Panc1 (cell line): ENCODE data around the gene ELMO1. TPM values are rescaled to one million over a fixed set of nuclear protein-coding genes. Genes with fewer than 3 reads are reported as not detected.

ENCODE experiments used
- ATAC-seq: fragments of 200-7000 bp; cut with Tn5 transposase; 2 replicates; pipeline ENCODE4 v1.9.1; 2020; ENCODE audit warnings: mild to moderate bottlenecking, moderate library complexity
- BruUV-seq: library from RNA; stranded (reverse); fragments of 400-500 nt; replicated peaks from 2 replicates; lab custom pipeline; 2021; lab: Mats Ljungman, UMichigan
- CTCF ChIA-PET: fragments of 300-600 bp; sonication (Branson Sonifier 250); formaldehyde crosslinking; loops from one replicate; lab custom pipeline; 2022; ENCODE audit warnings: antibody characterized with exemption; lab: Charles Lee
- POLR2A ChIA-PET: fragments of 300-600 bp; sonication (Branson Sonifier 250); formaldehyde crosslinking; loops from one replicate; lab custom pipeline; 2022; ENCODE audit warnings: antibody characterized with exemption; lab: Charles Lee
- DNase-seq: peaks from one replicate; pipeline ENCODE4 v3.0.0-alpha.2; 2010; ENCODE audit warnings: low read depth, low spot score
- H3K27ac ChIP-seq: 2 replicates; pipeline ENCODE4 v1.5.1; 2011; ENCODE audit warnings: mild to moderate bottlenecking, low read length, inconsistent platforms
- H3K27me3 ChIP-seq: fragments of 200-500 bp; sonication (Bioruptor generic); 2 replicates; pipeline ENCODE4 v1.6.0; 2014; ENCODE audit warnings: low read length, inconsistent platforms; ENCODE audit not compliant: control insufficient read depth, insufficient read depth
- H3K36me3 ChIP-seq: fragments of 200-500 bp; sonication (Bioruptor generic); 2 replicates; pipeline ENCODE4 v1.5.1; 2014; ENCODE audit warnings: inconsistent platforms, mild to moderate bottlenecking, low read length, moderate library complexity; ENCODE audit not compliant: control insufficient read depth, insufficient read depth
- H3K4me1 ChIP-seq: 2 replicates; pipeline ENCODE4 v1.5.1; 2011; ENCODE audit warnings: inconsistent platforms, mild to moderate bottlenecking, low read length, moderate library complexity; ENCODE audit not compliant: control insufficient read depth, insufficient read depth
- H3K4me3 ChIP-seq, 2 experiments: 2 replicates each; pipeline ENCODE4 v1.5.1; 2011 to 2012; ENCODE audit warnings: low read depth in 2 of 2, low read length in 2 of 2, mild to moderate bottlenecking in 2 of 2, inconsistent platforms in 1 of 2, moderate library complexity in 1 of 2
- H3K9me3 ChIP-seq: fragments of 200-500 bp; sonication (Bioruptor generic); 2 replicates; pipeline ENCODE4 v1.5.1; 2014; ENCODE audit warnings: low read depth, mild to moderate bottlenecking, inconsistent platforms, low read length, moderate library complexity; ENCODE audit not compliant: control insufficient read depth, insufficient read depth
- POLR2AphosphoS5 ChIP-seq: IDR thresholded peaks from 2 replicates; pipeline ENCODE4 v1.6.1; 2012; ENCODE audit warnings: mild to moderate bottlenecking, low read depth, low read length, moderate library complexity
- REST ChIP-seq, 2 experiments: IDR thresholded peaks; 2 replicates each; pipeline ENCODE4 v1.6.1; 2011 to 2012; ENCODE audit warnings: low read depth in 2 of 2, control low read depth in 1 of 2, low read length in 1 of 2, mild to moderate bottlenecking in 1 of 2, moderate library complexity in 1 of 2; ENCODE audit not compliant: insufficient read depth in 1 of 2
- SIN3A ChIP-seq: IDR thresholded peaks from 2 replicates; pipeline ENCODE4 v1.6.1; 2012; ENCODE audit warnings: low read depth, mild to moderate bottlenecking, low read length, moderate library complexity, borderline replicate concordance; ENCODE audit not compliant: insufficient read depth
- TCF7L2 ChIP-seq: IDR thresholded peaks from 2 replicates; pipeline ENCODE4 v1.6.1; 2011; ENCODE audit warnings: mild to moderate bottlenecking, low read depth, low read length, inconsistent platforms
- in situ Hi-C: cut with HindIII; loops from 2 replicates; pipeline ENCODE4 v1.10.0; 2016; ENCODE audit warnings: low sequenced_read_pairs, low pct_unique_long_range_greater_than_20kb
- intact Hi-C: fragments of 100-400 bp; cut with micrococcal nuclease; formaldehyde crosslinking; loops from one replicate; pipeline ENCODE4 v1.10.0; 2022; ENCODE audit not compliant: unreplicated experiment
- total RNA-seq: library from RNA; stranded (reverse); gene quantifications from one replicate; pipeline ENCODE4 v1.2.1, GENCODE V29; 2021; ENCODE audit not compliant: unreplicated experiment
- TF ChIP-seq, protein P1 (sequence below): fragments of 450-650 bp; IDR thresholded peaks from 2 replicates; pipeline ENCODE4 v1.5.1; 2017; ENCODE audit warnings: mild to moderate bottlenecking

Gene ELMO1
- total RNA-seq, 1 experiment from 2014 or later: 0.80 TPM

DNA sequence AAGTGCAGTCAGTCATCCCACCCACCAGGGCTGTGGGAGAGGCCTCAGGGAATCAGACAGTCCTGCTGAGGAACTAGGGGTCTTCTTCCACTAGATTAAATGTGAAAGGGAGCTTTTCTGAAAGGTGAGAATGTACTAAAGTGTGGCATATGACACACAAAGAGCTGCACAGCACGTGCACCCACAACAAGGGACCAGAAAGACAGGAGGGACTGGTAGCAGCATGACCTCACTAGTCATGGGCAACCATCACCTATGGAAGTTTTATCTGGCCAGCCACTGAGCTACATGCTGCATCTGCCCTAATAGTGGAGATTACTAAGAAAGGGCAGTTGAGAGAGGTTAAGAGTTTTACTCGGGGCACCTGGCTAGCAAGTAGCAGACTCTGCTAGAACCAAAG is 519.9 kb downstream of the ELMO1 start:
- CTCF ChIA-PET: no interaction called here
- no peaks in the 10 kb centered on the region for H3K27me3 ChIP-seq
- intact Hi-C loops: no loop called here
- no peak overlapping the region for H3K4me3 ChIP-seq
- H3K4me1 ChIP-seq: no peaks in the 10 kb centered on the region
- no TSS peak for BruUV-seq
- H3K9me3 ChIP-seq: peaks cover 13% of the 10 kb centered on the region; the same call in 1 of the 2 replicates
- DNase-seq (no peak), ATAC-seq (no peak)
- H3K36me3 ChIP-seq: no peaks in the 10 kb centered on the region
- POLR2A ChIA-PET: no interaction called here
- in situ Hi-C loops: no loop called here
- no peak for TF ChIP-seq REST (IDR thresholded peaks at IDR 0.05; ENCODE audit: insufficient read depth in 1 of 2, low read depth in 2 of 2, low read length in 1 of 2)
- no peak for TF ChIP-seq SIN3A
- TF ChIP-seq, protein P1, sequence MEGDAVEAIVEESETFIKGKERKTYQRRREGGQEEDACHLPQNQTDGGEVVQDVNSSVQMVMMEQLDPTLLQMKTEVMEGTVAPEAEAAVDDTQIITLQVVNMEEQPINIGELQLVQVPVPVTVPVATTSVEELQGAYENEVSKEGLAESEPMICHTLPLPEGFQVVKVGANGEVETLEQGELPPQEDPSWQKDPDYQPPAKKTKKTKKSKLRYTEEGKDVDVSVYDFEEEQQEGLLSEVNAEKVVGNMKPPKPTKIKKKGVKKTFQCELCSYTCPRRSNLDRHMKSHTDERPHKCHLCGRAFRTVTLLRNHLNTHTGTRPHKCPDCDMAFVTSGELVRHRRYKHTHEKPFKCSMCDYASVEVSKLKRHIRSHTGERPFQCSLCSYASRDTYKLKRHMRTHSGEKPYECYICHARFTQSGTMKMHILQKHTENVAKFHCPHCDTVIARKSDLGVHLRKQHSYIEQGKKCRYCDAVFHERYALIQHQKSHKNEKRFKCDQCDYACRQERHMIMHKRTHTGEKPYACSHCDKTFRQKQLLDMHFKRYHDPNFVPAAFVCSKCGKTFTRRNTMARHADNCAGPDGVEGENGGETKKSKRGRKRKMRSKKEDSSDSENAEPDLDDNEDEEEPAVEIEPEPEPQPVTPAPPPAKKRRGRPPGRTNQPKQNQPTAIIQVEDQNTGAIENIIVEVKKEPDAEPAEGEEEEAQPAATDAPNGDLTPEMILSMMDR: no peak
- no peak for TF ChIP-seq POLR2AphosphoS5
- TF ChIP-seq TCF7L2: no peak
- no peak overlapping the region for H3K27ac ChIP-seq

DNA sequence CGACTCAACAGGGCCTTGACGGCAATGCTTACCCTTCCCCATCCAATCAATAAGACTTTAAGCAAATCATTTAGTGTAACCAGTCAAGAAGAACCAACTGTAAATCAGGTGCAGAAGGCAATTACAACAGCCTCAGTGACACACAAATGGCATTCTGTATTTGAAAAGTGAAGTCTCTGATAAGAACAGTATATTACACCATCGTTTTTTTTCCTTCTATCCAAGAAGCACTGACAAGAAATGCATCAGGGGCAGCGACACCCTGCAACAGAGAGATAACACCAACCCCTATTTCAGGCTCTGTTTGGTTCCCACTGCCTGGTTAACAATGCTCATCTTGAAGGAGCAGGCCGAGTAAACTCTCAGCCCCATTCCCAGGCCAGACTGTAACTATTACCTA is 520.4 kb downstream of the ELMO1 start:
- no peak for ATAC-seq
- in situ Hi-C loops: no loop called here

More for the DNA sequence above, 520.4 kb downstream of the ELMO1 start:
- TF ChIP-seq REST (IDR thresholded peaks at IDR 0.05; ENCODE audit: insufficient read depth in 1 of 2, low read depth in 2 of 2, low read length in 1 of 2): no peak
- no peak for TF ChIP-seq TCF7L2
- no peak for TF ChIP-seq SIN3A
- TF ChIP-seq, protein P1: no peak
- no peak for TF ChIP-seq POLR2AphosphoS5
- H3K27ac ChIP-seq: no peak overlapping the region
- no peaks in the 10 kb centered on the region for H3K4me1 ChIP-seq
- peaks cover 17% of the 10 kb centered on the region; the same call in 1 of the 2 replicates for H3K9me3 ChIP-seq
- ChIA-PET POLR2A (no interaction called here), CTCF (no interaction called here)
- intact Hi-C loops: no loop called here
- H3K36me3 ChIP-seq: no peaks in the 10 kb centered on the region
- BruUV-seq: no TSS peak
- no peak for DNase-seq
- no peaks in the 10 kb centered on the region for H3K27me3 ChIP-seq
- H3K4me3 ChIP-seq: no peak overlapping the region
